BE2C (cell line): ENCODE data around the gene FZR1.
"Not testable (repeated sequence)": the region's sequence is repeated elsewhere in the genome, so short reads cannot be mapped to it uniquely, and the experiment has no call there.

Experiments
- DNase-seq: peaks from one replicate; pipeline ENCODE4 v3.0.0-alpha.2; 2020
- H3K27me3 ChIP-seq: fragments of 250-450 bp; sonication (Bioruptor Pico); 2 replicates; pipeline ENCODE4 v1.5.1; 2020; ENCODE audit warnings: mild to moderate bottlenecking
- H3K36me3 ChIP-seq: fragments of 250-450 bp; sonication (Bioruptor Pico); 2 replicates; pipeline ENCODE4 v1.5.1; 2020; ENCODE audit warnings: mild to moderate bottlenecking
- H3K4me1 ChIP-seq: fragments of 250-450 bp; sonication (Bioruptor Pico); 2 replicates; pipeline ENCODE4 v1.5.1; 2020
- H3K4me3 ChIP-seq: 2 replicates; pipeline ENCODE4 v1.5.1; 2011; ENCODE audit warnings: low read depth, low read length
- H3K9me3 ChIP-seq: fragments of 250-450 bp; sonication (Bioruptor Pico); 2 replicates; pipeline ENCODE4 v1.5.1; 2020
- CTCF ChIP-seq: IDR thresholded peaks from 2 replicates; pipeline ENCODE4 v1.5.1; 2012; ENCODE audit warnings: mild to moderate bottlenecking, low read depth, low read length

Gene FZR1

GRCh38 chr19:3504735-3505134 lies 1.4 kb upstream of the FZR1 start:
- TF ChIP-seq CTCF = no peak
- no peak for DNase-seq
- H3K36me3 ChIP-seq = peaks cover 8% of the 10 kb centered on the region; the same call in 1 of the 2 replicates
- H3K4me1 ChIP-seq = no peaks in the 10 kb centered on the region; the same call in none of the 2 replicates
- H3K4me3 ChIP-seq = no peak overlapping the region
- no peaks in the 10 kb centered on the region for H3K27me3 ChIP-seq
- H3K9me3 ChIP-seq = no peaks in the 10 kb centered on the region

DNA sequence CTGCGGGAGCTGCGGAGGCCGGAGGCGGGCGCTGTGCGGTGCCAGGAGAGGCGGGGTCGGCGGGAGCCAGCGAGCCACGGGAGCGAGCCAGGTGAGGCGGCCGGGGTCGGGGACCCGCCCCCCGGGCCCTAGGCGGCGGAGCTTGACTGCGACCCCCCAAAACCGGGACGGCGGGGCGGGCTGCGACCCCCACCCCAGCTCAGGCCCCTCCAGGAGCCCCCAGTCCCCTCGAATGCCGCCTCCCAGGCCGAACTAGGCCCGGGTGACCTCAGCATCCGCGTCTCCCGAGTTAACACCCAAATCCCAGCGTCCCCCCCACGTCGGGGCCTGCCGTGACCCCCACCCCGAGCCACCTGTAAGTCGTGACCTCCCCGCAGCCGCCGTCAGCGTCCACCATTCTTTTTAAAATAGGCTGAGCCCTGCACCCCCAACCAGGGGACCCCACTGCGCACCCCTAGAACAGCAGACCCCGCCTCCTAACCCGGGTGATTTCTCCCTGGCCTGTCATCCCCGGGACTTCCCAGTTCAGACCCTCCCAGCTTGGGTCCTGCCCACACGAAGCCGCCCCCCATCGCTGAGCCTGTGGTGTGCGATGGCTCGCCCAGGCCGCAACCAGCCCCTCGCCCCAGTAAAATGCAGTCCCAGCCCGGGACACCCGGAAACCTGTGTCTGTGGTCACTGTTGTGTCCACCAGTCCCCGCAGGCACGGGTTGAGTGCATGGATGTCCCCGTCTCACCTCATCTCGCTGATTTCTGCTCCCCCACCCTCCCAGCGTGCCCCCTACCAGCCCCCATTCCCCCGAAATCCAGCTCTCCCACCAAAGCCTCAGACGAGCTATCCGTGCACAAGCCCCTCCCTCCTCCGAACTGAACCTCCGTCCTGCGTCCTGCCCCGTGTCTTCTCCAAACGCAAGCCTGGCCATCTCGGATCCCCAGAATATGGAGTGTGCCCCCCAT lies 551 bp downstream of the FZR1 start:
- H3K27me3 ChIP-seq = no peaks in the 10 kb centered on the region
- H3K4me3 ChIP-seq = peak overlapping the region; percentile 83
- no peak for TF ChIP-seq CTCF
- no peak for DNase-seq
- peaks cover 13% of the 10 kb centered on the region; the same call in 1 of the 2 replicates for H3K36me3 ChIP-seq
- H3K9me3 ChIP-seq = no peaks in the 10 kb centered on the region
- H3K4me1 ChIP-seq = no peaks in the 10 kb centered on the region; the same call in none of the 2 replicates

DNA sequence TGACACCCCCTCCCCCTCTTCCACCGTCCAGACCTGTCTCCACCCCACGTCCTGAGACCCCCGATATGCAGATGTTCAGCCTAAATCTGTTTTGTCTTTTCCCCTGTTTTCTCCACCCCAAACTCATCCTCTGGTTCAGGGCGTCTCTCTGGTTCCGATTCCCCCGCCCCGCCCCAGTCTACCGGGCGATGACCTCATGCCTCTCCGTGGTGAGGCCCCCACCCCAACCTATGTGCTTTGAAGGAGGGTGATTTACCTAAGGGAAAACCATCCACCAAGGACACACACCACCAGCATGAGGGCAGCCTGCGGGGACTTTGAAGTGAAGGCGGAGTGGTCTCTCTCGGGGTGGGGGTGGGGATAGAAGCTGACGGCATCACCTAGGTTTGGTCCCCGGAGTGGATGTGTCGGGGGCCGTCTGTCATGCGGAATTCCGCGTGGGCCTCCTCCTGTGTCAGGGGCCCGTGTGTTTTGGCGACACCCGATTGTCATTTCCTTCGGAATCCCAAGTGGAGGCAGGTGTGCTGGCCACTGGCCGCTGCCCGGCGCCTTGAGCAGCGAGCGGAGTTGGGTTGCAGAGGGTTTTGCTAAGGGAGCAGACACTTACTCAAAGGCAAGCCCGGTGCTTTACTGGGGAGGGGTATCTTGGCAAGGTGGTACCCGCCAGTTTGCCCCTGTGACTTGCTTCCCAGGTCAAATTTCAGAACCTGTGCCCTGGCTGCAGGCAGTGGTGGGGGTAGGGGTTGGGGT lies 1.4 kb downstream of the FZR1 start:
- no peak for TF ChIP-seq CTCF
- Histone ChIP-seq H3K27me3 (no peaks in the 10 kb centered on the region), H3K9me3 (no peaks in the 10 kb centered on the region), H3K36me3 (peaks cover 17% of the 10 kb centered on the region; the same call in 1 of the 2 replicates), H3K4me1 (no peaks in the 10 kb centered on the region; the same call in none of the 2 replicates), H3K4me3 (peak overlapping the region; percentile 83)
- DNase-seq = no peak

DNA sequence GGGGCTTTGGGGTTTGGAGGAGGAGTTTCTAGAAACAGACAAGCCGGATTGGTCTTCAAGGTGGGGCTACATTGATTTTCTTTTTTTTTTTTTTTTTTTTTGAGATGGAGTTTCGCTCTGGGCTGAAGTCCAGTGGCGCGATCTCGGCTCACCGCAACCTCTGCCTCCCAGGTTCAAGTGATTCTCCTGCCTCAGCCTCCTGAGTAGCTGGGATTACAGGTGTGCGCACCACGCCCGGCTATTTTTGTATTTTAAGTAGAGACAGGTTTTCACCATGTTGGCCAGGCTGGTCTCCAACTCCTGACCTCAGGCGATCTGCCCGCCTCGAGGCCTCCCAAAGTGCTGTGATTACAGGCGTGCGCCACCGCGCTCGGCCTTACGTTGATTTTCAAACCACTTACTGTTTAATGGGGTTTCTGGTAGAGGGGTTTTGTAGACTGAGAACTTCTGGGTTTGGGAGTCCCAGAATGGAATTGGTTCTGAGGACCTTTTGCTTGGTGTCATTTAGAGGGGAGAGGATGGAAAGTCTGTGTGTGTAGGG lies 2.1 kb downstream of the FZR1 start:
- DNase-seq, H3K27me3 ChIP-seq, H3K4me3 ChIP-seq, H3K9me3 ChIP-seq, H3K4me1 ChIP-seq: not testable (repeated sequence)
- H3K36me3 ChIP-seq = peaks cover 17% of the 10 kb centered on the region; the same call in 1 of the 2 replicates

GRCh38 chr19:3508771-3509535 lies 2.8 kb downstream of the FZR1 start:
- H3K27me3 ChIP-seq = no peaks in the 10 kb centered on the region
- DNase-seq = no peak
- peaks cover 17% of the 10 kb centered on the region; the same call in 1 of the 2 replicates for H3K36me3 ChIP-seq
- H3K9me3 ChIP-seq = no peaks in the 10 kb centered on the region
- TF ChIP-seq CTCF = no peak
- H3K4me3 ChIP-seq = no peak overlapping the region
- no peaks in the 10 kb centered on the region; the same call in none of the 2 replicates for H3K4me1 ChIP-seq

GRCh38 chr19:3509566-3509989 lies 3.5 kb downstream of the FZR1 start:
- TF ChIP-seq CTCF = no peak
- DNase-seq = no peak
- Histone ChIP-seq H3K4me1 (no peaks in the 10 kb centered on the region; the same call in none of the 2 replicates), H3K27me3 (no peaks in the 10 kb centered on the region), H3K4me3 (no peak overlapping the region), H3K9me3 (no peaks in the 10 kb centered on the region), H3K36me3 (peaks cover 17% of the 10 kb centered on the region; the same call in 1 of the 2 replicates)
